HG02885 (cell line): ENCODE results near the gene CCDC102A.
"Not testable (repeated sequence)": the region's sequence is repeated elsewhere in the genome, so short reads cannot be mapped to it uniquely, and the experiment has no call there.

ENCODE experiments used
- ATAC-seq: cut with Tn5 transposase; IDR thresholded peaks from one replicate; pipeline ENCODE4 v1.9.1; 2021; ENCODE audit warnings: mild to moderate bottlenecking; ENCODE audit not compliant: unreplicated experiment, poor library complexity

The CCDC102A gene

DNA sequence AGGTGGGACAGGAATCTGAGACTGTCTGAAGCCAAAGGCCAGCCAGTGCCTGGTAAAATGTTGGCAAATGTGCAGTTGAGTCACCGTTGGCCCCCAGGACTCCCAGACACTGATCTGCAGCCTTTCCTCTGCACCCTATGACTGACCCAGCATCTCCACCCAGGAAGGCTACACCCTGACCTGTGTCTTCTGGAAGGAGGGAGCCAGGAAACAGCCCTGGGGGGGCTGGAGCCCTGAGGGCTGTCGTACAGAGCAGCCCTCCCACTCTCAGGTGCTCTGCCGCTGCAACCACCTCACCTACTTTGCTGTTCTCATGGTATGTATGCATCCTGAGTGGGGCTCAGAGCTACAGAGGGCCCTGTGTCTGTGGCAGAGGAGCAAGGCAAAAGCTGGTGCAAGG lies 30.1 kb upstream of the CCDC102A start:
- no peak for ATAC-seq

DNA sequence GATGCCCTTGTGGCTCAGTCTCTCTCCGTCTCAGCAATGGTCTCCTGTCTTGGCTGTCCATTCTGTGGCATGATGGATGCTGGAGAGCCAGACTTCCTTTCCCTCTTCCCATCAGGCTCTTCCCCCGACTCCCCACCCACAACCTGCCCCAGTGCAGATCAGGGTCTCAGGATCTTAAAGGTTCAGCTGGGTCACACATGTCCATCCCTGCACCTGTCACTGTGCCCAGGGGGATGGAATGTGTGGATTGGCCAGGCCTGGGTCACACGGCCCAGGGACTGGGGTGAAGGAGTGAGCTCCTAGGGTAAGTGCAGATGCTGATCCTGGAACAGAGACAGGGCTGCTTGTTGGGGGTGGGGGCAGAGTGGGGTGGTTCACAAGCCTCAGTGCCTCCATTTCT lies 29.1 kb upstream of the CCDC102A start:
- no peak for ATAC-seq

GRCh38 chr16:57564571-57565270 lies 28.4 kb upstream of the CCDC102A start:
- no peak for ATAC-seq

DNA sequence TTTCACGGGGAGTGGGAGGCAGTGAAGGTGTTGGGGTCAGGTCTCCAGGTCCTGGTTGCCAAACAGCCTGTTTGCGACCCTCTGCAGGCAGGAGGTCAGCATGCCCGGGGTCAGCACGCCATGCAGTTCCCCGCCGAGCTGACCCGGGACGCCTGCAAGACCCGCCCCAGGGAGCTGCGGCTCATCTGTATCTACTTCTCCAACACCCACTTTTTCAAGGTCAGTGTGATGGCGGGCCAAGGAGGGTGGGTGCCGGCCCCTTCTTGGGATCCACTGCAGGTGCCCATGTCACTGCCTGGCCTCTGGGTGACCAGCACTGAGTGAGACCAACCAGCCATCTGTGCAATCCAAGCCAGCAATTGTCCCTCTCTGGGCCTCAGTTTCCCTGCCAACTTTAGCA lies 27.4 kb upstream of the CCDC102A start:
- no peak for ATAC-seq

DNA sequence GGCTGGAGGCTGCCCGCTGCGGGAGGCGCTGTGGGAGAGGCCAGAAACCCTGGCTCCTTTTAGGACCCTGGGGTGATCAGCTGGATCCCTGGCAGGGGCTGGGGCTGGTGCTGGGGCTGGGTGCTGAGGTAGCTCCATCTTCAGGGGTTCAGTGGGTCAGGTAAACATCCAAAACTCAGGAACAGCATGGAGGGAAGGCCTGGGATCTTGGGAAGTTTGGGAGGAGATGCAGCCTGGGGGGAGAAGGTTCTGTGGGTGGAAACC lies 27.0 kb upstream of the CCDC102A start:
- no peak for ATAC-seq

GRCh38 chr16:57562669-57563486 lies 26.5 kb upstream of the CCDC102A start:
- no peak for ATAC-seq

- no peak for ATAC-seq
These were observed 25.7 kb upstream of the CCDC102A start for GRCh38 chr16:57562066-57562465.

- no peak for ATAC-seq
These were observed 22.9 kb upstream of the CCDC102A start for GRCh38 chr16:57559072-57559790.

DNA sequence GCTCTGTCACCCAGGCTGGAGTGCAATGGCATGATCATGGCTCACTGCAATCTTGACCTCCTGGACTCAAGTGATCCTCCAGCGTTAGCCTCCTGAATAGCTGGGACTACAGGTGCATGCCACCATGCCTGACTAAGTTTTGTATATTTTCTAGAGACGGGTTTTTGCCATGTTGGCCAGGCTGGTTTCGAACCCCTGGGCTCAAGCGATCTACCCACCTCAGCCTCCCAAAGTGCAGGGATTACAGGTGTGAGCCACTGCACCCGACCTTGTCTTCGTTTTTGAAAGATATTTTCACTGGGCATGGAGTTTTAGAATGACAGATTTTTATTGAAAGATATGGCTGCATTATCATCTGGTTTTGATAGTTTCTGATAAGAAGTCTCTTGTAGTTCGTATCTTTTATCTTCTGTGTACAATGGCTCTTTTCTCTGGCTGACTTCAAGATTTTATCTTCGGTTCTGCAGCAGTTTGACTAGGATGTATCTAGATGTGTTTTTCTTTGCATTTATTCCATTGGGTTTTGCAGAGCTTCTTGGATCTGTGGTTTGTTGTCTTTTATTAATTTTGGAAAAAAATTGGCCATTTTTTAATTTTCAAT lies 20.7 kb upstream of the CCDC102A start:
- ATAC-seq = no peak

DNA sequence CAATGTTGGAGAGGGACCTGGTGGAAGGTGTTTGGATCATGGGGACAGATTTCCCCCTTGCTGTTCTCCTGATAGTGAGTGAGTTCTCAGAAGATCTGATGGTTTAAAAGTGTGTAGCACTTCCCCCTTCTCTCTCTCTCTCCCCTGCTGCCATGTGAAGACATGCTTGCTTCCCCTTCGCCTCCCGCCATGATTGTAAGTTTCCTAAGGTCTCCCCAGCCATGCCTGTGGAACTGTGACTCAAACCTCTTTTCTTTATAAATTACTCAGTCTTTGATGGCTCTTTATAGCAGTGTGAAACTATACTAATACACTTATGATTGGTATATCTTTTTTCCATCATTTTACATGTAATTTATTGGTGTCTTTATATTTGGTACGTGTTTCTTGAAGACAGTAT lies 19.5 kb upstream of the CCDC102A start:
- ATAC-seq = no peak

DNA sequence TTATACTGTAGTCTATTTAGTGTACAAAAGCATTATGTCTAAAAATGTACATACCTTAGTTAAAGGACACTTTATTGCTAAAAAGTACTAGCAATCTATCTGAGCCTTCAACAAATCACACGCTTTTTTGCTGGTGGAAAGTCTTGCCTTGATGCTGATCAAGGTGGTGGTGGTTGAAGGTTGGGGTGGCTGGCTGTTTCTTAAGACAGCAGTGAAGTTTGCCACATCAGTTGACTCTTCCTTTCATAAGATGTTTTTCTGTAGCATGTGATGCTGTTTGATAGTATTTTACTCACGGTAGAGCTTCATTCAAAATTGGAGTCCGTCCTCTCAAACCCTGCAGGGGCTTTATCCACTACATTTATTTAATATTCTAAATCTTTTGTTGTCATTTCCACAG lies 14.7 kb upstream of the CCDC102A start:
- no peak for ATAC-seq

- ATAC-seq = no peak
These were observed 13.4 kb upstream of the CCDC102A start for GRCh38 chr16:57549730-57550129.

DNA sequence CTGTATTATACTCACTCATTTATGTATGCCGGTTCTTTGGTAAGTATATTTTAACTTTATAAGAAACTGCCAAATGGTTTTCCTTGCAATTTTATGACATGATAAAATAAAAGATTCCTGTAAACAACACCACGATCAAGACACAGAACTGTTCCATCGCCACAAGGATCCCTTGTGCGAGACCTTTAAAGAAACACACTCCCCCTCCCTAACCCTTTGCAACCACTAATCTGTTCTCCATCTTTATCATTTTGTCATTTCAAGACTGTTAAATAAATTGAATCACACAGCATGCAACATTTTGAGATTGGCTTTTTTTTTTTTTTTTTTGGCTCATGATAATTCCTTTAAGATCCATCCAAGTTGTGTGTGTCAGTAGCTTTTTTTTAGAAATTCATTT lies 12.0 kb upstream of the CCDC102A start:
- ATAC-seq = no peak

DNA sequence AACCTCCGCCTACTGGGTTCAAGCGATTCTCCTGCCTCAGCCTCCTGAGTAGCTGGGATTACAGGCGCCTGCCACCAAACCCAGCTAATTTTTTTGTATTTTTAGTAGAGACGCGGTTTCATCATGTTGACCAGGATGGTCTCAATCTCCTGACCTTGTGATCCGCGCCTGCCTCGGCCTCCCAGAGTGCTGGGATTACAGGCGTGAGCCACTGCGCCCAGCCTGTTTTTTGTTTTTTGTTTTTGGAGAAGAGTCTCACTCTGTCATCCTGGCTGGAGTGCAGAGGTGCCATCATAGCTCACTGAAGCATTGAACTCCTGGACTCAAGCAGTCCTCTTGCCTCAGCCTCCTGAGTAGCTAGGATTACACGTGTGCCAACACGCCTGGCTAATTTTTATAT lies 11.2 kb upstream of the CCDC102A start:
- not testable (repeated sequence) for ATAC-seq

DNA sequence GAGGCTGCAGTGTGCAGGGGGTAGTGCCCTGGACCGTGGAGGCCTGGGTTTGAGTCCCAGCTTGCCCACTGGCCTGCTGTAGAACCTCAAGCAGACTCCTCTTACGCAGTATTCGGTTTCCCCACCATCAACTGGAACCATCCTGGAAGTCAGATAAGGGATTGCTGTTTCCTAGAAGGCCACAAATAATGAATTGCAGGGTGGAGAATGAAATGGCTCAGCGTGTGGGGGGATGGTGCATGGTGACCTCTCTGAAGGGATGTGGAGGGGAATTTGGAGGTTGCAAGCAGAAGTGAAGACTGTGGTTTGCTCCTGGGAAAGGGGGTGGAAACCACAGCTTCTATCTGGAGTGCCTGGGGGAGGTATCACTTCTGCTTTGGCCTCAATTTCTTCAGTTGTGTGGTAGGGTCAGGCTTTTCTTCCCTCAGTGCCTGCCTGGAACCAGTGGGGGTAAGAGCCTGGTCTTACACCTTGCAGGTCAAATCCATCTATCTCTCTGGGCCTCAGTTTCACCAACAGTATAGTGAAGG lies 7.8 kb upstream of the CCDC102A start:
- peak; percentile 83 for ATAC-seq

GRCh38 chr16:57541754-57542435 lies 5.5 kb upstream of the CCDC102A start:
- ATAC-seq = no peak

- ATAC-seq = no peak
These were observed 4.8 kb upstream of the CCDC102A start for GRCh38 chr16:57540906-57541753.

DNA sequence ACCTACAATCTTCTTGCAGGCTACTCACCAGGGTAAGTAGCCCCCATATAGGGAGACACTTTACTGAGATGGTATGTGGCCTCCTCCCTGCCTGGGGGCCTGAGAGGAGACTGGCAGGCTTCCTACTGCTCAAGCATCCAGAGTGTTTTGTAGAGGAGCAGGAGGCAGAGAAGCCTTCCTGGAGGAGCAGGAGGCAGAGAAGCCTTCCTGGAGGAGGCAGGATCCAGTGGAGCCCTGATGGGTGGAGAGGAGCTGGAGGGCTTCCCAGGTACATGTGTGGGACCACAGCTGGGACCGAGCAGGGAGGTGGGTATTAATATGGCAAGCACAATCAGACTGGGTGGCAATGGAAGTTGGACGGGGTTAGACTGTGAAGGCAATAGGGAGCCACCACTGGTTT lies 4.0 kb upstream of the CCDC102A start:
- ATAC-seq = no peak

- ATAC-seq = peak; percentile 48
These were observed 2.9 kb upstream of the CCDC102A start for GRCh38 chr16:57539072-57539796.
